ENCODE data around the gene RTKN.
A peak's percentile ranks its signal among the peaks of the same experiment; 100 is the strongest.
"Not testable (repeated sequence)": the region's sequence is repeated elsewhere in the genome, so short reads cannot be mapped to it uniquely, and the experiment has no call there.

Gene RTKN

GRCh38 chr2:74438248-74438647 lies 3.5 kb downstream of the RTKN start:
- no peak for DNase-seq

- no peak for DNase-seq
Measured at GRCh38 chr2:74436848-74437695, 4.7 kb downstream of the RTKN start.

GRCh38 chr2:74436111-74436805 lies 5.5 kb downstream of the RTKN start:
- no peak for DNase-seq

GRCh38 chr2:74430502-74430901 lies 11.2 kb downstream of the RTKN start:
- DNase-seq, result no peak

GRCh38 chr2:74429487-74430451 lies 12.0 kb downstream of the RTKN start:
- DNase-seq, result no peak

GRCh38 chr2:74428675-74429074 lies 13.1 kb downstream of the RTKN start:
- DNase-seq, result no peak

- no peak for DNase-seq
Measured at GRCh38 chr2:74427551-74427950, 14.2 kb downstream of the RTKN start.

GRCh38 chr2:74426181-74426758 lies 15.5 kb downstream of the RTKN start:
- no peak for DNase-seq

- DNase-seq, result no peak
Measured at GRCh38 chr2:74425523-74425922, 16.2 kb downstream of the RTKN start.

GRCh38 chr2:74424995-74425406 lies 16.7 kb downstream of the RTKN start:
- DNase-seq, result no peak

GRCh38 chr2:74424139-74424992 lies 17.4 kb downstream of the RTKN start:
- DNase-seq, result no peak

- DNase-seq, result no peak
Measured at GRCh38 chr2:74423231-74424095, 18.3 kb downstream of the RTKN start.

- peak; percentile 94 for DNase-seq
Measured at GRCh38 chr2:74421221-74421870, 20.4 kb downstream of the RTKN start, which contains the start of the genes C2orf81 and WDR54. Gene C2orf81, minus strand, starts transcription at chr2:74421619. Its CDS starts 59 bp downstream, at chr2:74421560. Gene WDR54, plus strand, starts transcription at chr2:74421730. Its CDS starts 424 bp downstream, at chr2:74422154.

GRCh38 chr2:74420443-74421103 lies 21.2 kb downstream of the RTKN start:
- DNase-seq, result not testable (repeated sequence)

GRCh38 chr2:74420006-74420405 lies 21.7 kb downstream of the RTKN start:
- DNase-seq, result no peak

GRCh38 chr2:74419345-74419744 lies 22.4 kb downstream of the RTKN start:
- DNase-seq, result no peak

- no peak for DNase-seq
Measured at GRCh38 chr2:74418312-74418711, 23.4 kb downstream of the RTKN start.

GRCh38 chr2:74417763-74418162 lies 24.0 kb downstream of the RTKN start:
- no peak for DNase-seq

GRCh38 chr2:74417197-74417596 lies 24.5 kb downstream of the RTKN start:
- DNase-seq, result no peak
